CD14-positive monocyte (primary cell): ENCODE results near the gene MCCC2. TPM values are rescaled to one million over a fixed set of nuclear protein-coding genes. Genes with fewer than 3 reads are reported as not detected.

Experiments used
- DNase-seq, 3 donors: peaks; one replicate each; pipeline ENCODE4 v3.0.0-alpha.2; 2011 to 2022
- H2AFZ ChIP-seq: 2 replicates; pipeline ENCODE4 v1.6.0; 2012; ENCODE audit warnings: mild to moderate bottlenecking, low read depth, low read length, inconsistent platforms; ENCODE audit not compliant: insufficient read depth, poor library complexity, severe bottlenecking
- H3K27ac ChIP-seq, 2 donors: 1 replicate in 1 of 2; 2 replicates in 1 of 2; pipeline ENCODE4 v1.5.1; 2012 to 2013; ENCODE audit warnings: low read length in 2 of 2, control low read depth in 1 of 2, inconsistent platforms in 1 of 2, low read depth in 1 of 2, mild to moderate bottlenecking in 1 of 2
- H3K27me3 ChIP-seq, 2 donors: one replicate each; pipeline versions ENCODE4 v1.6.0 to v1.6.1; 2011 to 2013; ENCODE audit warnings: low read length in 2 of 2; ENCODE audit not compliant: control insufficient read depth in 2 of 2, insufficient read depth in 2 of 2
- H3K36me3 ChIP-seq, 2 donors: replicated peaks in 1 of 2; 1 replicate in 1 of 2; 2 replicates in 1 of 2; pipeline versions ENCODE4 v1.5.1 to v1.6.1; 2012 to 2013; ENCODE audit warnings: low read length in 2 of 2, control low read depth in 1 of 2, inconsistent platforms in 1 of 2, mild to moderate bottlenecking in 1 of 2; ENCODE audit not compliant: insufficient read depth in 2 of 2, control insufficient read depth in 1 of 2
- H3K4me1 ChIP-seq, 2 donors: 1 replicate in 1 of 2; 2 replicates in 1 of 2; pipeline versions ENCODE4 v1.5.1 to v1.6.1; 2012 to 2013; ENCODE audit warnings: low read length in 2 of 2, control low read depth in 1 of 2, inconsistent platforms in 1 of 2, mild to moderate bottlenecking in 1 of 2, moderate library complexity in 1 of 2; ENCODE audit not compliant: insufficient read depth in 2 of 2, control insufficient read depth in 1 of 2
- H3K4me2 ChIP-seq: replicated peaks from 2 replicates; pipeline ENCODE3; 2012; ENCODE audit warnings: low read length, moderate library complexity, mild to moderate bottlenecking; ENCODE audit not compliant: poor library complexity, severe bottlenecking; ENCODE audit errors: extremely low read depth
- H3K4me3 ChIP-seq, 3 experiments: fragments of 200-600 bp in 1 of 3; sonication (generic) in 1 of 3; replicated peaks in 1 of 3; 1 replicate in 2 of 3; 2 replicates in 1 of 3; pipeline ENCODE4 v1.5.1; 2011 to 2013; ENCODE audit warnings: low read length in 3 of 3, mild to moderate bottlenecking in 3 of 3, control low read depth in 2 of 3, low read depth in 2 of 3, inconsistent platforms in 1 of 3, moderate library complexity in 1 of 3
- H3K79me2 ChIP-seq: 2 replicates; pipeline ENCODE4 v1.6.0; 2012; ENCODE audit warnings: mild to moderate bottlenecking, control low read depth, inconsistent platforms, low read length, moderate library complexity; ENCODE audit not compliant: insufficient read depth
- H3K9ac ChIP-seq: 2 replicates; pipeline ENCODE4 v1.6.0; 2017; ENCODE audit warnings: low read length, mild to moderate bottlenecking; ENCODE audit not compliant: insufficient read depth, poor library complexity, severe bottlenecking
- H3K9me3 ChIP-seq, 2 donors: replicated peaks in 1 of 2; 1 replicate in 1 of 2; 2 replicates in 1 of 2; pipeline versions ENCODE4 v1.5.1 to v1.6.1; 2012 to 2013; ENCODE audit warnings: low read length in 2 of 2, control low read depth in 1 of 2; ENCODE audit not compliant: control insufficient read depth in 1 of 2, insufficient read depth in 1 of 2
- H4K20me1 ChIP-seq: 2 replicates; pipeline ENCODE4 v1.6.0; 2012; ENCODE audit warnings: mild to moderate bottlenecking, low read length, control low read depth, moderate library complexity; ENCODE audit not compliant: insufficient read depth
- H3K27ac Mint-ChIP-seq, 7 donors: one replicate each; pipeline ENCODE4 v1.8.0; 2020; ENCODE audit warnings: mild to moderate bottlenecking in 7 of 7, mixed read lengths in 7 of 7, moderate library complexity in 6 of 7, inconsistent platforms in 2 of 7
- H3K27me3 Mint-ChIP-seq, 3 donors: one replicate each; pipeline ENCODE4 v1.8.0; 2021 to 2022; ENCODE audit warnings: low read depth in 3 of 3, mild to moderate bottlenecking in 3 of 3, mixed read lengths in 3 of 3, moderate library complexity in 3 of 3, inconsistent platforms in 1 of 3
- H3K36me3 Mint-ChIP-seq, 2 donors: one replicate each; pipeline ENCODE4 v1.8.0; 2020; ENCODE audit warnings: mixed read lengths in 2 of 2, inconsistent platforms in 1 of 2, mild to moderate bottlenecking in 1 of 2
- H3K4me1 Mint-ChIP-seq: one replicate; pipeline ENCODE4 v1.8.0; 2020; ENCODE audit warnings: mild to moderate bottlenecking, mixed read lengths
- H3K4me3 Mint-ChIP-seq, 2 donors: one replicate each; pipeline ENCODE4 v1.8.0; 2020; ENCODE audit warnings: mild to moderate bottlenecking in 2 of 2, mixed read lengths in 2 of 2, moderate library complexity in 1 of 2
- H3K9me3 Mint-ChIP-seq, 7 donors: one replicate each; pipeline ENCODE4 v1.8.0; 2020 to 2022; ENCODE audit warnings: mixed read lengths in 7 of 7, mild to moderate bottlenecking in 6 of 7, moderate library complexity in 6 of 7, inconsistent platforms in 2 of 7
- WGBS: methylation state at CpG from one replicate; pipeline ENCODE4 v1.1.5; 2013; ENCODE audit warnings: missing lambda C conversion rate; ENCODE audit not compliant: insufficient coverage; 5-methylcytosine and 5-hydroxymethylcytosine counted together
- intact Hi-C, 2 donors: fragments of 100-400 bp; cut with micrococcal nuclease; formaldehyde crosslinking; loops; one replicate each; pipeline versions ENCODE4 v1.15.0 to v1.15.1; 2023
- polyA plus RNA-seq, 3 donors: library from polyadenylated mRNA; depleted of rRNA in 1 of 3; unstranded in 2 of 3; stranded (reverse) in 1 of 3; fragments of 300-500 nt in 2 of 3; fragments of >200 nt in 1 of 3; fragmentation: Illumina TruSeq in 2 of 3; gene quantifications; 1 replicate in 2 of 3; 2 replicates in 1 of 3; pipeline ENCODE4 v1.2.3, GENCODE V29; 2012 to 2021
- TF ChIP-seq, protein P1 (sequence below): fragments of 200-600 bp; IDR thresholded peaks from one replicate; pipeline ENCODE4 v1.8.0; 2022; ENCODE audit warnings: antibody characterized with exemption, mild to moderate bottlenecking

The MCCC2 gene
- polyA plus RNA-seq, 3 donors, result 15.4 to 21.9 (median 16.5) TPM

DNA sequence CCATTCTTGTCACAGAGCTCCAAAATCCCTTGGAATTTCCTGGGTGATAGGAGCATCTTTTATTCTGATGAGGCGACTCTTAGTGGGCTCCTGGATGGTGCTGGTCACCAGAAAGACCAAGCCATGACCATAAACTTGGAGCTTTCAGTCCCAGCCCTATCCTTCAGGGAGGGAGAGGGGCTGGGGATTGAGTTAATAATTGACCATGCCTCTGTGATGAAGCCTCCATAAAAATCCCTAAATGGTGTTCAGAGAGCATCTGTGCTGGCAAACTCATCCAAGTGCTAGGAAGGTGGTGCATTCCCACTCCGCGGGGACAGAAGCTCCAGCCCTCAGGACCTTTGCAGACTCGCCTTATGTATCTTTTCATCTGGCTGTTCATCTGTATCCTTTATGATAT, 28.7 kb downstream of the MCCC2 start:
- no peak overlapping the region for H3K9ac ChIP-seq
- H3K4me1 ChIP-seq, result no peaks in the 10 kb centered on the region
- H3K9me3 ChIP-seq, result no peaks in the 10 kb centered on the region
- no peak for DNase-seq
- Mint-ChIP-seq H3K36me3 (peaks cover 45 to 60% of the 10 kb centered on the region in 2 donors), H3K4me1 (no peaks in the 10 kb centered on the region), H3K27me3 (peaks cover 0 to 4% (median 2%) of the 10 kb centered on the region in 3 donors), H3K4me3 (no peak overlapping the region), H3K27ac (no peak overlapping the region), H3K9me3 (peaks cover 0 to 2% (median 0%) of the 10 kb centered on the region in 7 donors)
- no peaks in the 10 kb centered on the region for H3K27me3 ChIP-seq
- peaks cover 22 to 46% of the 10 kb centered on the region in 2 donors for H3K36me3 ChIP-seq
- no peaks in the 10 kb centered on the region for H3K79me2 ChIP-seq
- TF ChIP-seq, protein P1, sequence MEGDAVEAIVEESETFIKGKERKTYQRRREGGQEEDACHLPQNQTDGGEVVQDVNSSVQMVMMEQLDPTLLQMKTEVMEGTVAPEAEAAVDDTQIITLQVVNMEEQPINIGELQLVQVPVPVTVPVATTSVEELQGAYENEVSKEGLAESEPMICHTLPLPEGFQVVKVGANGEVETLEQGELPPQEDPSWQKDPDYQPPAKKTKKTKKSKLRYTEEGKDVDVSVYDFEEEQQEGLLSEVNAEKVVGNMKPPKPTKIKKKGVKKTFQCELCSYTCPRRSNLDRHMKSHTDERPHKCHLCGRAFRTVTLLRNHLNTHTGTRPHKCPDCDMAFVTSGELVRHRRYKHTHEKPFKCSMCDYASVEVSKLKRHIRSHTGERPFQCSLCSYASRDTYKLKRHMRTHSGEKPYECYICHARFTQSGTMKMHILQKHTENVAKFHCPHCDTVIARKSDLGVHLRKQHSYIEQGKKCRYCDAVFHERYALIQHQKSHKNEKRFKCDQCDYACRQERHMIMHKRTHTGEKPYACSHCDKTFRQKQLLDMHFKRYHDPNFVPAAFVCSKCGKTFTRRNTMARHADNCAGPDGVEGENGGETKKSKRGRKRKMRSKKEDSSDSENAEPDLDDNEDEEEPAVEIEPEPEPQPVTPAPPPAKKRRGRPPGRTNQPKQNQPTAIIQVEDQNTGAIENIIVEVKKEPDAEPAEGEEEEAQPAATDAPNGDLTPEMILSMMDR, result no peak
- 88% methylated on average over 4 of the region's 4 CpGs for WGBS
- intact Hi-C loops, result no loop called here
- H2AFZ ChIP-seq, result no peak overlapping the region
- H3K27ac ChIP-seq, result no peak overlapping the region
- H3K4me3 ChIP-seq, result no peak overlapping the region
- no peaks in the 10 kb centered on the region for H4K20me1 ChIP-seq
- no peak overlapping the region for H3K4me2 ChIP-seq

DNA sequence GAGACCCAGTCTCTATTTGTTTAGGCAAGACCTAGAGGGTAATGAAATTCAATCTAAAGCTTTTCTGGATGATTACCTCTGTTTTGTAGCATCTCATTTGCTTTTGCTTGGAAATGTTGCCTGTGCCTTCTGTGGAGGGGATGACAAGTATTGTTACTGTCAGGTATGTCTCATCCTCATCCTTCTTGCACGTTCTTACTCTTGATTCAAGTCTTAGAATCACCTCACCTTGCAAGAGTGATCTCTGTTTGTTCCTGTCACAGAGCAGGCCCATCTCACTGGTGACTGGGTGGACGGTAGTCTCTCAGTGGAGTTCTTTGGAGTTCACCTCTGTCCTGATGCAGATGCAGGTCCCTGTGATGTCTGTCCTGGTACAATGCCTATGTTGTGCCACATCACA, 33.5 kb downstream of the MCCC2 start:
- H3K36me3 Mint-ChIP-seq, result peaks cover 49 to 65% of the 10 kb centered on the region in 2 donors
- peak overlapping the region in 1 of 7 donors; percentile 22 for H3K27ac Mint-ChIP-seq
- no peaks in the 10 kb centered on the region for H3K4me1 Mint-ChIP-seq

More for the DNA sequence above, 33.5 kb downstream of the MCCC2 start:
- peaks cover 0 to 1% (median 0%) of the 10 kb centered on the region in 3 donors for H3K27me3 Mint-ChIP-seq
- 94% methylated on average over 2 of the region's 2 CpGs for WGBS
- H3K9ac ChIP-seq, result no peak overlapping the region
- DNase-seq, result no peak
- no peak overlapping the region for H3K4me2 ChIP-seq
- no peak overlapping the region for H2AFZ ChIP-seq
- no peak overlapping the region for H3K4me3 ChIP-seq
- H3K36me3 ChIP-seq, result peaks cover 13 to 54% of the 10 kb centered on the region in 2 donors
- peaks cover 0 to 2% (median 0%) of the 10 kb centered on the region in 7 donors for H3K9me3 Mint-ChIP-seq
- H3K27me3 ChIP-seq, result no peaks in the 10 kb centered on the region
- intact Hi-C loops, result no loop called here
- no peaks in the 10 kb centered on the region for H3K9me3 ChIP-seq
- no peak overlapping the region for H3K27ac ChIP-seq
- TF ChIP-seq, protein P1, result no peak
- H4K20me1 ChIP-seq, result no peaks in the 10 kb centered on the region
- H3K4me3 Mint-ChIP-seq, result no peak overlapping the region
- H3K4me1 ChIP-seq, result no peaks in the 10 kb centered on the region
- H3K79me2 ChIP-seq, result no peaks in the 10 kb centered on the region
